Left lung (tissue), 10 donors: ENCODE measurements around the gene AMHR2. TPM values are rescaled to one million over a fixed set of nuclear protein-coding genes. Genes with fewer than 3 reads are reported as not detected.

Source experiments
- ATAC-seq: fragments of 200-7000 bp; cut with Tn5 transposase; one replicate; pipeline ENCODE4 v1.9.1; 2020; ENCODE audit warnings: moderate library complexity
- DNase-seq, 4 donors: peaks; one replicate each; pipeline ENCODE4 v3.0.0-alpha.2; 2013 to 2020
- H3K27ac ChIP-seq, 2 donors: fragments of 200-600 bp; sonication (generic) in 1 of 2; one replicate each; pipeline versions ENCODE4 v1.5.0 to v1.8.0; 2020 to 2021
- H3K27me3 ChIP-seq, 2 donors: fragments of 200-600 bp; sonication (generic) in 1 of 2; one replicate each; pipeline versions ENCODE4 v1.5.0 to v1.8.0; 2020 to 2021
- H3K36me3 ChIP-seq, 2 donors: fragments of 200-600 bp; sonication (generic) in 1 of 2; one replicate each; pipeline versions ENCODE4 v1.5.0 to v1.8.0; 2020 to 2021
- H3K4me1 ChIP-seq, 2 donors: fragments of 200-600 bp; one replicate each; pipeline ENCODE4 v1.8.0; 2021
- H3K4me3 ChIP-seq, 2 donors: fragments of 200-600 bp; sonication (generic) in 1 of 2; one replicate each; pipeline versions ENCODE4 v1.5.0 to v1.8.0; 2020 to 2021; ENCODE audit warnings: mild to moderate bottlenecking in 1 of 2
- H3K9me3 ChIP-seq, 2 donors: fragments of 200-600 bp; sonication (generic) in 1 of 2; one replicate each; pipeline versions ENCODE4 v1.5.0 to v1.8.0; 2020 to 2021
- intact Hi-C, 2 donors: fragments of 100-400 bp; cut with DNase I; formaldehyde crosslinking; loops; one replicate each; pipeline versions ENCODE4 v1.11.2 to v1.14.2; 2022
- polyA plus RNA-seq, 6 donors: library from polyadenylated mRNA; unstranded; fragments of 120-200 nt; gene quantifications; one replicate each; pipeline ENCODE4 v1.2.1, GENCODE V29; 2013; ENCODE audit not compliant: insufficient read length in 6 of 6
- total RNA-seq, 2 donors: library from RNA; stranded (reverse); fragmentation: NEBNext Ultra II Directional; extraction: Animal tissue kit (Norgen Biotek cat#: 25700); gene quantifications; one replicate each; pipeline ENCODE4 v1.2.1, GENCODE V29; 2021
- TF ChIP-seq, protein P1 (sequence below), 2 donors: fragments of 200-600 bp; sonication (generic) in 1 of 2; IDR thresholded peaks; one replicate each; pipeline versions ENCODE4 v1.5.0 to v1.8.0; 2021; ENCODE audit warnings: antibody characterized with exemption in 2 of 2
- donor health status: DM: no; HTN: yes; CAD: no.
- donor health status: DM: no; HTN: no; CAD: no.

Gene AMHR2
- total and polyA plus RNA-seq, 8 donors, result 0.18 to 3.7 (median 3.3) TPM; not detected in 1

DNA sequence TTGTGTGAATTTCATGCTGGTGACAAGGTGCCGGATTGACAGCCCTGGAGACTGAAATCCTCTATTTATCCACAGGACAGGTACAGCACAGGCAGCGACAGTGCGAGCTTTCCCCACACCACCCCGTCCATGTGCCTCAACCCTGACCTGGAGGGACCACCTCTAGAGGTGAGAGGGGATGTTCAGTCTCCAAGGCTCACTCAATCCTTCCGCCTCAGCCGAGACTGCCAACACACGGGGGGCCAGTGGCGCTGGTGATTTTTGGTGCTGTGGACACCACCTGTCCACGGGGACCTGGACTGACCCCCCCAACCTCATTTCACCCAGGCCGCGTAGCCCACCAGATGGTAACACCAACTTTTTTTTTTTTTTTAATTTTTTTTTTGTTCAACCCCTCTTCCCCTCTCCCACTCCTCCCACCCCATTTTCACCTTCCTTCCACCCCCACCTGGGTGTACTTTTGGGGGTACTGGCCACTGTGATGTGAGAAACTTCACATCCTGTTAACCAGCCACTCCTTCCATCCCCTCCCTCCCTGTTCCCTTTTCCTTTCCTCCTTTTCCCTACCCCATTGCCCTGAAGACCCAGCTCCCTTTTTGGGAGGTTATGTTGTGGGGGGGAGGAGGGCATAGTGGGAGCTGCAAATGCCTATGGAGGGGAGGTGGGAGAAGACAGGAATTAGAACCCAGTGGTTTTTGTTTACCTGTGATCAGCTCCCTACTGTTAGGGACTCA is 41.2 kb downstream of the AMHR2 start:
- Histone ChIP-seq H3K4me3 (no peak overlapping the region), H3K9me3 (no peaks in the 10 kb centered on the region), H3K27ac (no peak overlapping the region), H3K4me1 (peaks cover 0 to 15% of the 10 kb centered on the region in 2 donors), H3K36me3 (peaks cover 7 to 100% of the 10 kb centered on the region in 2 donors), H3K27me3 (no peaks in the 10 kb centered on the region)
- TF ChIP-seq, protein P1, sequence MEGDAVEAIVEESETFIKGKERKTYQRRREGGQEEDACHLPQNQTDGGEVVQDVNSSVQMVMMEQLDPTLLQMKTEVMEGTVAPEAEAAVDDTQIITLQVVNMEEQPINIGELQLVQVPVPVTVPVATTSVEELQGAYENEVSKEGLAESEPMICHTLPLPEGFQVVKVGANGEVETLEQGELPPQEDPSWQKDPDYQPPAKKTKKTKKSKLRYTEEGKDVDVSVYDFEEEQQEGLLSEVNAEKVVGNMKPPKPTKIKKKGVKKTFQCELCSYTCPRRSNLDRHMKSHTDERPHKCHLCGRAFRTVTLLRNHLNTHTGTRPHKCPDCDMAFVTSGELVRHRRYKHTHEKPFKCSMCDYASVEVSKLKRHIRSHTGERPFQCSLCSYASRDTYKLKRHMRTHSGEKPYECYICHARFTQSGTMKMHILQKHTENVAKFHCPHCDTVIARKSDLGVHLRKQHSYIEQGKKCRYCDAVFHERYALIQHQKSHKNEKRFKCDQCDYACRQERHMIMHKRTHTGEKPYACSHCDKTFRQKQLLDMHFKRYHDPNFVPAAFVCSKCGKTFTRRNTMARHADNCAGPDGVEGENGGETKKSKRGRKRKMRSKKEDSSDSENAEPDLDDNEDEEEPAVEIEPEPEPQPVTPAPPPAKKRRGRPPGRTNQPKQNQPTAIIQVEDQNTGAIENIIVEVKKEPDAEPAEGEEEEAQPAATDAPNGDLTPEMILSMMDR (IDR thresholded peaks at IDR 0.05), result no peak
- intact Hi-C loops, result no loop called here
- DNase-seq (no peak), ATAC-seq (no peak)

DNA sequence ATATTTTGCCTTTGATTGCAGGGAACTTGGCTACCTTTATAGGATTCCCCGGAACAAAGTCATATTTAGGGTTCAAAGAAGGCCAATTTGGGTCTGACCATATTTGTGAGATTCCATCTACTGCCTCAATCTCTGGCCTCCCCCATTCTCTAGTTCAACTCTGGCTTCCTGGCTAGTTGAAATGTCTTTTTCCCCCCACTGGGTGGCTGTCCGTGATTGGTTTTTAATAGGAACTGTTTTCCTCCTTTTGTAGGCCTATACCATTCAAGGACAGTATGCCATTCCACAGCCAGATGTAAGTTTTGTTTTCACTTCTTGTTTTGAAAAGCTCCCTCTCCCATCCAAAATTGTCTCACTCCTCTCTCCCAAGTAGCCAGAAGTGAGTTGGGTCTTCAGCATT is 42.0 kb downstream of the AMHR2 start:
- no peak for DNase-seq
- intact Hi-C loops, result no loop called here
- ATAC-seq, result no peak
- no peak overlapping the region for H3K27ac ChIP-seq
- TF ChIP-seq, protein P1 (IDR thresholded peaks at IDR 0.05), result no peak
- peaks cover 0 to 15% of the 10 kb centered on the region in 2 donors for H3K4me1 ChIP-seq
- H3K4me3 ChIP-seq, result no peak overlapping the region
- H3K36me3 ChIP-seq, result peaks cover 7 to 100% of the 10 kb centered on the region in 2 donors
- no peaks in the 10 kb centered on the region for H3K9me3 ChIP-seq
- H3K27me3 ChIP-seq, result no peaks in the 10 kb centered on the region

DNA sequence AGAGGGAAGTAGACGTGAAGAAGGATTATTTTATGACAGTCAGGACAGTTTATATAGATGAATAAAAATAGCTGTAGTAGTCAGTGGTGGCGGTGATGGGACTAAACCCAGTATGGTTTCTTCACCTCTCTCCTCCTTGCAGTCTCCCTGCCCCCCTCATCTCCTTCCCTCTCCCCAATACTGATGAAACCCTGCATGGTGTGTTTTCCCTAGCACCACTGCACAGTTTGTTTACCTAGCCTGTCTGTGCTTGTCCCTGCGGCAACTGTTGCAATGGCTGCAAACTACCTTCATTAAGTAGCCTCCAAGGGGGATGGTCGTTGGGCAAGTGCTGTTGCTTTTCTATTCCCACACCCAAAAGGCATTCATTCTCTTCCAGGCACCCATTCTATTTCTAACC is 43.0 kb downstream of the AMHR2 start:
- Histone ChIP-seq H3K36me3 (peaks cover 7 to 100% of the 10 kb centered on the region in 2 donors), H3K4me1 (peaks cover 0 to 15% of the 10 kb centered on the region in 2 donors), H3K27me3 (no peaks in the 10 kb centered on the region), H3K4me3 (no peak overlapping the region), H3K9me3 (no peaks in the 10 kb centered on the region), H3K27ac (no peak overlapping the region)
- intact Hi-C loops, result no loop called here
- ATAC-seq, result no peak
- DNase-seq, result no peak
- TF ChIP-seq, protein P1 (IDR thresholded peaks at IDR 0.05), result no peak

DNA sequence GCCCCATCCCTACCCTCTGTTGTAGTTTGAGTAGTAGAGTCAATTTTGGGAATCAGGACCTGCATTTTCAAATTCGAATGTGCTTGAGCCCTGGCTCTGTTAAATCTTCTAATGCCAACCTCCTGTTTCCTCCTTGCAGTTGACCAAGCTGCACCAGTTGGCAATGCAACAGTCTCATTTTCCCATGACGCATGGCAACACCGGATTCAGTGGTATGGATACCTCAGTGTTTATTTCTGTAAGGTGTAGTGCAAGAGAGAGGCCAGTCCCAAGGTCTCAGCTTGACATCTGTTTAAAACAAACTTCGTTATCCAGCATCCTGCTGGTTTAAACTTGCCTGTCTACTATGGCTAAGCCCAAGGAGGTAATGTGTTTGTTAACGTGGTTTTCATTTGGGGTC is 43.4 kb downstream of the AMHR2 start:
- Histone ChIP-seq H3K4me3 (no peak overlapping the region), H3K4me1 (peaks cover 2 to 17% of the 10 kb centered on the region in 2 donors), H3K27ac (no peak overlapping the region), H3K27me3 (no peaks in the 10 kb centered on the region), H3K9me3 (no peaks in the 10 kb centered on the region), H3K36me3 (peaks cover 4 to 100% of the 10 kb centered on the region in 2 donors)
- DNase-seq (no peak), ATAC-seq (no peak)
- intact Hi-C loops, result no loop called here
- TF ChIP-seq, protein P1 (IDR thresholded peaks at IDR 0.05), result no peak

DNA sequence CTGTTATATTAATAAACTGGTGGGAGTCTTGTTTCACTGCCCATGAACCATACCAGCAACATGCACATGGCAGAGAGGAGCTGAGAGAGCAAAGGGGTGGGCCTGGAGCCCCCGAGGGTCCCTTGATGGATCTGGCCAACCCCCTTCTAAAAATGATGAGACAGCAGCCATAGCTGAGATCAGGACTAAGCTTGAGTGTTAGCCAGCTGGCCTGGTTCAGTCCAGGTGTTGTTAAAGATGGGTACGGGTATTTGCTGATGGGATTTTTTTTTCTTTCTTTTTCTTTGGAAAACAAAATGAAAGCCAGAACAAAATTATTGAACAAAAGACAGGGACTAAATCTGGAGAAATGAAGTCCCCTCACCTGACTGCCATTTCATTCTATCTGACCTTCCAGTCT is 44.2 kb downstream of the AMHR2 start:
- Histone ChIP-seq H3K27ac (no peak overlapping the region), H3K27me3 (no peaks in the 10 kb centered on the region), H3K4me3 (no peak overlapping the region), H3K36me3 (peaks cover 0 to 100% of the 10 kb centered on the region in 2 donors), H3K9me3 (no peaks in the 10 kb centered on the region), H3K4me1 (peaks cover 8 to 20% of the 10 kb centered on the region in 2 donors)
- TF ChIP-seq, protein P1 (IDR thresholded peaks at IDR 0.05), result no peak
- no peak for ATAC-seq
- intact Hi-C loops, result no loop called here
- no peak for DNase-seq
